Progenitor cell of endocrine pancreas (in vitro differentiated cells): Measurements from ENCODE around the gene DPY19L3. TPM values are rescaled to one million over a fixed set of nuclear protein-coding genes. Genes with fewer than 3 reads are reported as not detected.

Experiments used
- DNase-seq: peaks from one replicate; pipeline ENCODE4 v3.0.0; 2021; ENCODE audit warnings: low spot score; ENCODE audit not compliant: unreplicated experiment
- H3K27ac Mint-ChIP-seq: 2 replicates; pipeline ENCODE4 v1.8.0; 2021; ENCODE audit warnings: mild to moderate bottlenecking, moderate library complexity, mixed read lengths
- H3K27me3 Mint-ChIP-seq: 2 replicates; pipeline ENCODE4 v1.8.0; 2021; ENCODE audit warnings: mixed read lengths
- H3K36me3 Mint-ChIP-seq: 2 replicates; pipeline ENCODE4 v1.8.0; 2022; ENCODE audit warnings: mixed read lengths; ENCODE audit not compliant: insufficient read depth
- H3K4me1 Mint-ChIP-seq: 2 replicates; pipeline ENCODE4 v1.8.0; 2021; ENCODE audit warnings: low read depth, mixed read lengths
- H3K4me3 Mint-ChIP-seq: 2 replicates; pipeline ENCODE4 v1.8.0; 2021; ENCODE audit warnings: low read depth, mild to moderate bottlenecking, moderate library complexity, mixed read lengths
- H3K9me3 Mint-ChIP-seq: 2 replicates; pipeline ENCODE4 v1.8.0; 2021; ENCODE audit warnings: low read depth, mixed read lengths
- CTCF ChIP-seq: fragments of 200-600 bp; sonication (generic); IDR thresholded peaks from one replicate; pipeline ENCODE4 v1.5.0; 2021; ENCODE audit warnings: antibody characterized with exemption, mild to moderate bottlenecking; ENCODE audit not compliant: unreplicated experiment
- total RNA-seq: library from RNA; stranded (reverse); gene quantifications from 2 replicates; pipeline ENCODE4 v1.2.1, GENCODE V29; 2021

Gene DPY19L3
- total RNA-seq, 1 donor from 2014 or later = 205 TPM

GRCh38 chr19:32404933-32405430 is 588 bp upstream of the DPY19L3 start:
- H3K27ac Mint-ChIP-seq = peak overlapping the region; percentile 97
- H3K4me1 Mint-ChIP-seq = peaks cover 50% of the 10 kb centered on the region
- H3K9me3 Mint-ChIP-seq = no peaks in the 10 kb centered on the region
- H3K4me3 Mint-ChIP-seq = peak overlapping the region; percentile 84
- no peak for TF ChIP-seq CTCF
- no peak for DNase-seq
- peaks cover 13% of the 10 kb centered on the region for H3K36me3 Mint-ChIP-seq
- H3K27me3 Mint-ChIP-seq = no peaks in the 10 kb centered on the region

GRCh38 chr19:32406161-32407003 is 812 bp downstream of the DPY19L3 start:
- Mint-ChIP-seq H3K4me1 (peaks cover 49% of the 10 kb centered on the region), H3K4me3 (peak overlapping the region; percentile 84), H3K27me3 (no peaks in the 10 kb centered on the region), H3K9me3 (no peaks in the 10 kb centered on the region), H3K36me3 (peaks cover 20% of the 10 kb centered on the region), H3K27ac (peak overlapping the region; percentile 96)
- DNase-seq = no peak
- TF ChIP-seq CTCF = peak; percentile 20

GRCh38 chr19:32407004-32407992 is 1.7 kb downstream of the DPY19L3 start:
- no peak for DNase-seq
- peak overlapping the region; percentile 96 for H3K27ac Mint-ChIP-seq

GRCh38 chr19:32415246-32415645 is 9.7 kb downstream of the DPY19L3 start:
- H3K9me3 Mint-ChIP-seq = no peaks in the 10 kb centered on the region
- DNase-seq = no peak
- no peak for TF ChIP-seq CTCF
- H3K36me3 Mint-ChIP-seq = peaks cover 38% of the 10 kb centered on the region
- H3K4me1 Mint-ChIP-seq = peaks cover 2% of the 10 kb centered on the region
- H3K27me3 Mint-ChIP-seq = no peaks in the 10 kb centered on the region
- H3K27ac Mint-ChIP-seq = no peak overlapping the region
- no peak overlapping the region for H3K4me3 Mint-ChIP-seq

More at GRCh38 chr19:32407004-32407992, 1.7 kb downstream of the DPY19L3 start:
- no peaks in the 10 kb centered on the region for H3K27me3 Mint-ChIP-seq
- TF ChIP-seq CTCF = no peak
- H3K9me3 Mint-ChIP-seq = no peaks in the 10 kb centered on the region
- H3K4me1 Mint-ChIP-seq = peaks cover 45% of the 10 kb centered on the region
- H3K4me3 Mint-ChIP-seq = peak overlapping the region; percentile 84
- H3K36me3 Mint-ChIP-seq = peaks cover 23% of the 10 kb centered on the region

- DNase-seq = no peak
- Mint-ChIP-seq H3K36me3 (peaks cover 38% of the 10 kb centered on the region), H3K9me3 (no peaks in the 10 kb centered on the region), H3K4me3 (no peak overlapping the region), H3K27me3 (no peaks in the 10 kb centered on the region), H3K27ac (no peak overlapping the region), H3K4me1 (peaks cover 2% of the 10 kb centered on the region)
- TF ChIP-seq CTCF = no peak
Measured at GRCh38 chr19:32415669-32416068, 10.1 kb downstream of the DPY19L3 start.
